ENCODE data around the gene ABCC3. TPM values are rescaled to one million over a fixed set of nuclear protein-coding genes. Genes with fewer than 3 reads are reported as not detected.
"Not testable (repeated sequence)": the region's sequence is repeated elsewhere in the genome, so short reads cannot be mapped to it uniquely, and the experiment has no call there.

ABCC3 gene
- total RNA-seq, 1 experiment from 2014 or later, result 88.0 TPM

DNA sequence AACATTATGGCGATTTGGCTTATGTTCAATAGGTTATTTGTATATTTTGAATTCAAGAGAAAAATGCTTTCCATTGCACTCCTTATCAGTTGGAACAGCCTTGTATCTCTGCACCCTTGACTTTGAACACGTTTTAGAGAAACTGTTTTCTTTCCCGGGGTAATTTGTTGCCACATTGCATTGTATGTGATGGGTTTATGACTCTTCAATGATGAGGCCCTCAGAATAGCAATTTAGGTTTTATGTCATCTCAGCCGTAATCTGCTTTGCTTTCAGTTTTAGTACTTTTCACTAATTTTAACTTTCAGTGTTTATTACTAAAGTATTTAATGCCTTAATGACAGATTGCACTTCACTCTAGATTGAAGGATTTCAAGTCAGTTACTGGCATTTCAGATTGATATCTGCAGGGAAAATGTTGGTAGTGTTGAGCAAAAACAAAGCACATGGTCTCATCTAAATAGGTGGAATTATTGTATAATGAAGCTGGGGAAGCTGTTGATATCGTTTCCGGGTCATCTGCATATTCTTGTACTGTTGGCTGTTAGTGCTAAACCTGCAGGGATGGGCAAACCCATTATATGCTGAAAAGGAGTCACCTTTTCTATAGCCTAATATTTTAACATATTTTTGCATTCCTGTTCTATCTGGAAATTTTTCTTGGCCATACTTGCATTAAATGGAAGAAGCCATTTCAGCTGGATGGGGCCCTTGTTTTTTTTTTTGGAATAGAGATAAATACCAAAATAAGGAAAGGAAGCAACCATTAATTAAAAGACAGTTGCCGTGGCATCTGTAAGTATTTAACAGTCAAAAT lies 86.7 kb downstream of the ABCC3 start:
- TF ChIP-seq, protein P1, sequence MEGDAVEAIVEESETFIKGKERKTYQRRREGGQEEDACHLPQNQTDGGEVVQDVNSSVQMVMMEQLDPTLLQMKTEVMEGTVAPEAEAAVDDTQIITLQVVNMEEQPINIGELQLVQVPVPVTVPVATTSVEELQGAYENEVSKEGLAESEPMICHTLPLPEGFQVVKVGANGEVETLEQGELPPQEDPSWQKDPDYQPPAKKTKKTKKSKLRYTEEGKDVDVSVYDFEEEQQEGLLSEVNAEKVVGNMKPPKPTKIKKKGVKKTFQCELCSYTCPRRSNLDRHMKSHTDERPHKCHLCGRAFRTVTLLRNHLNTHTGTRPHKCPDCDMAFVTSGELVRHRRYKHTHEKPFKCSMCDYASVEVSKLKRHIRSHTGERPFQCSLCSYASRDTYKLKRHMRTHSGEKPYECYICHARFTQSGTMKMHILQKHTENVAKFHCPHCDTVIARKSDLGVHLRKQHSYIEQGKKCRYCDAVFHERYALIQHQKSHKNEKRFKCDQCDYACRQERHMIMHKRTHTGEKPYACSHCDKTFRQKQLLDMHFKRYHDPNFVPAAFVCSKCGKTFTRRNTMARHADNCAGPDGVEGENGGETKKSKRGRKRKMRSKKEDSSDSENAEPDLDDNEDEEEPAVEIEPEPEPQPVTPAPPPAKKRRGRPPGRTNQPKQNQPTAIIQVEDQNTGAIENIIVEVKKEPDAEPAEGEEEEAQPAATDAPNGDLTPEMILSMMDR (IDR thresholded peaks at IDR 0.05; ENCODE audit: unreplicated experiment), result no peak
- H3K4me3 Mint-ChIP-seq (ENCODE audit: low read depth, unreplicated experiment), result peak overlapping the region; percentile 94
- H3K4me1 Mint-ChIP-seq (ENCODE audit: low read depth, unreplicated experiment), result peaks cover 32% of the 10 kb centered on the region
- no TSS peak for BruUV-seq (replicated peaks)
- H3K27ac Mint-ChIP-seq (ENCODE audit: unreplicated experiment), result peak overlapping the region; percentile 98
- no peaks in the 10 kb centered on the region for H3K9me3 Mint-ChIP-seq (ENCODE audit: low read depth, unreplicated experiment)
- CTCF ChIA-PET, result interaction anchor here (0.7 kb wide), 1 partner anchor 28 kb away, joined by 3 read pairs; no protein-coding TSS in a partner anchor
- H3K36me3 Mint-ChIP-seq (ENCODE audit: insufficient read depth, unreplicated experiment), result peaks cover 61% of the 10 kb centered on the region
- H3K27me3 Mint-ChIP-seq (ENCODE audit: unreplicated experiment), result no peaks in the 10 kb centered on the region
- intact Hi-C loops (cut with micrococcal nuclease; ENCODE audit: unreplicated experiment), result no loop called here
- DNase-seq, result no peak

DNA sequence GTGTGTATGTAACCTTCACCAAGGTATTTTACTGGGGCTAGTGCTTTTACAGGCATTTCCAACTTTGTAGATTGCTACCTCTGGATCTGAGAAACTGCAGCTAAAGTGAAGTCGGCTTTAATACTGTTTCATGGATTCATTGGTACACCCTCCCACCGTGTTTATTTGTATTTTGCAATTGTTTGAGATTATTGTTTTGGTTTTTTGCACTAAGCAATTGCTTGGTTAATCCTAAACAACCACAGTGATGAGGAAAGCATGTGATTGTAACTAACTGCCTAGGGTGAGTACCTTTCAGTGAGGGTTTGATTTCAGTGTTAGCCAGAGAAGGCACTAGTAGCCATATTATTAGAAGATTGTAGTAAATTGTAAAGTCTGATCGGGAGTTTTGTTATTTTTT lies 88.1 kb downstream of the ABCC3 start:
- H3K4me3 Mint-ChIP-seq (ENCODE audit: low read depth, unreplicated experiment), result peak overlapping the region; percentile 94

DNA sequence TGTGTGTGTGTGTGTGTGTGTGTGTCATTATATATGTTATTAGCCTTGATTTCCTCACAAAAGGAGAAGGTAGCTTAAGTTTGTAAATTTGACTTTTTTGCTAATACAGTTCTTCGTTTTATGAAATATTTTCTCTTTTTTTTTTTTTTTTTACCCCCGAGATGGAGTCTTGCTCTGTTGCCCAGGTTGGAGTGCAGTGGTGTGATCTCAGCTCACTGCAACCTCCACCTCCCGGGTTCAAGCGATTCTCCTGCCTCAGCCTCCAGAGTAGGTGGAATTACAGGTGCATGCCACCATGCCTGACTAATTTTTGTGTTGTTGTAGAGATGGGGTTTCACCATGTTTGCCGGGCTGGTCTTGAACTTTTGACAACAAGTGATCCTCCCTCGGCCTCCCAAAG lies 89.9 kb downstream of the ABCC3 start:
- Mint-ChIP-seq H3K36me3 (ENCODE audit: insufficient read depth, unreplicated experiment) (peaks cover 58% of the 10 kb centered on the region), H3K4me1 (ENCODE audit: low read depth, unreplicated experiment) (peaks cover 62% of the 10 kb centered on the region)
- H3K27ac Mint-ChIP-seq (ENCODE audit: unreplicated experiment); DNase-seq; H3K27me3 Mint-ChIP-seq (ENCODE audit: unreplicated experiment); BruUV-seq (replicated peaks); H3K9me3 Mint-ChIP-seq (ENCODE audit: low read depth, unreplicated experiment); intact Hi-C loops (cut with micrococcal nuclease; ENCODE audit: unreplicated experiment); H3K4me3 Mint-ChIP-seq (ENCODE audit: low read depth, unreplicated experiment): not testable (repeated sequence)
- CTCF ChIA-PET, result interaction anchor here (0.7 kb wide), 1 partner anchor 33 kb away, joined by 3 read pairs; no protein-coding TSS in a partner anchor

More for the DNA sequence above, 88.1 kb downstream of the ABCC3 start:
- DNase-seq, result no peak
- Mint-ChIP-seq H3K9me3 (ENCODE audit: low read depth, unreplicated experiment) (no peaks in the 10 kb centered on the region), H3K4me1 (ENCODE audit: low read depth, unreplicated experiment) (peaks cover 45% of the 10 kb centered on the region), H3K27ac (ENCODE audit: unreplicated experiment) (peak overlapping the region; percentile 20), H3K27me3 (ENCODE audit: unreplicated experiment) (no peaks in the 10 kb centered on the region), H3K36me3 (ENCODE audit: insufficient read depth, unreplicated experiment) (peaks cover 70% of the 10 kb centered on the region)
- no TSS peak for BruUV-seq (replicated peaks)
- TF ChIP-seq, protein P1 (IDR thresholded peaks at IDR 0.05; ENCODE audit: unreplicated experiment), result no peak
- CTCF ChIA-PET, result interaction anchor here (0.8 kb wide), 1 partner anchor 118 kb away, joined by 11 read pairs; no protein-coding TSS in a partner anchor
- intact Hi-C loops (cut with micrococcal nuclease; ENCODE audit: unreplicated experiment), result no loop called here

DNA sequence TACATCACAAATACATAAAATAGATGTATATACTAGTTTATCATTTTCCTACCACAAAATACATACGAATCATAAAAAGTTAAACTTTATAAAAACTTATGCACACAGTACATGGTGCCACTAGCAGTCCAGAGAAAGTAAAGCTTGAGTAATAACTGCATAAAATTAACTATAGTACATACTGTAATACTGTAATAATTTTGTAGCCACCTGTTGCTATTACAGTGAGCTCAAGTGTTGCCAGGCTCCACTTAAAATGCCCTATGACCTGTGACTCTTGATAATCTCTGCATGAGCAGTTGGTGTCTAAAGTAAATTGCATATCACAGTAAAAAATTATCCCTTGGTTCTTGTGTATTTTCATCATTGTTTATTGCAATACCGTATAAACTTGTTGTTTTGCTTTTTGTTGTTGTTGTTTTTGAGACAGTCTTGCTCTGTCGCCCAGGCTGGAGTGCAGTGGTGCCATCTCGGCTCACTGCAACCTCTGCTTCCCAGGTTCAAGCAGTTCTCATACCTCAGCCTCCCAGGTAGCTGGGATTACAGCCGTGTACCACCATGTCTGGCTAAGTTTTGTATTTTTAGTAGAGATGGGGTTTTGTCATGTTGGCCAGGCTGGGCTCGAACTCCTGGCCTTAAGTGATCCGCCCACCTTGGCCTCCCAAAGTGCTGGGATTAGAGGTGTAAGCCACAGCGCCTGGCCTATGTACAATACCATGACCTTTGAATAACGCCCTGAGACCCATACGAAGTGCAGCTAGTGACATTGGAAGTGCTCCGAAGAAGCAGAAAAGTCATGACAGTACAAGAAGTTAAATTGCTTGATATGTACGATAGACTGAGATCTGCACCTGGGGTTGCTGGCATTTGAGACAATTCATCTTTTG lies 91.3 kb downstream of the ABCC3 start:
- DNase-seq, result no peak
- Mint-ChIP-seq H3K4me3 (ENCODE audit: low read depth, unreplicated experiment) (no peak overlapping the region), H3K4me1 (ENCODE audit: low read depth, unreplicated experiment) (peaks cover 63% of the 10 kb centered on the region), H3K27me3 (ENCODE audit: unreplicated experiment) (no peaks in the 10 kb centered on the region), H3K9me3 (ENCODE audit: low read depth, unreplicated experiment) (no peaks in the 10 kb centered on the region), H3K36me3 (ENCODE audit: insufficient read depth, unreplicated experiment) (peaks cover 44% of the 10 kb centered on the region), H3K27ac (ENCODE audit: unreplicated experiment) (no peak overlapping the region)
- no TSS peak for BruUV-seq (replicated peaks)
- CTCF ChIA-PET, result interaction anchor here (0.5 to 0.6 kb wide), 3 partner anchors 56 to 181 kb away, joined by 3 to 5 read pairs (median 3); no protein-coding TSS in a partner anchor
- TF ChIP-seq, protein P1 (IDR thresholded peaks at IDR 0.05; ENCODE audit: unreplicated experiment), result no peak
- intact Hi-C loops (cut with micrococcal nuclease; ENCODE audit: unreplicated experiment), result no loop called here
